IgD-negative memory B cell (primary cell): ENCODE measurements around the gene RHEBL1. TPM values are rescaled to one million over a fixed set of nuclear protein-coding genes. Genes with fewer than 3 reads are reported as not detected.
"Not testable (repeated sequence)": the region's sequence is repeated elsewhere in the genome, so short reads cannot be mapped to it uniquely, and the experiment has no call there.

Source experiments
- H3K27ac Mint-ChIP-seq, 3 donors: one replicate each; pipeline ENCODE4 v1.8.0; 2020 to 2022; ENCODE audit warnings: mild to moderate bottlenecking in 3 of 3, mixed read lengths in 3 of 3, moderate library complexity in 1 of 3
- H3K27me3 Mint-ChIP-seq: one replicate; pipeline ENCODE4 v1.8.0; 2021; ENCODE audit warnings: mixed read lengths
- H3K36me3 Mint-ChIP-seq: one replicate; pipeline ENCODE4 v1.8.0; 2020; ENCODE audit warnings: mild to moderate bottlenecking, mixed read lengths
- H3K4me1 Mint-ChIP-seq, 3 donors: one replicate each; pipeline ENCODE4 v1.8.0; 2020 to 2022; ENCODE audit warnings: mixed read lengths in 3 of 3, mild to moderate bottlenecking in 1 of 3
- H3K4me3 Mint-ChIP-seq, 4 donors: one replicate each; pipeline ENCODE4 v1.8.0; 2020 to 2022; ENCODE audit warnings: mild to moderate bottlenecking in 4 of 4, mixed read lengths in 4 of 4, moderate library complexity in 3 of 4
- H3K9me3 Mint-ChIP-seq, 3 donors: one replicate each; pipeline ENCODE4 v1.8.0; 2020 to 2021; ENCODE audit warnings: mixed read lengths in 3 of 3, mild to moderate bottlenecking in 1 of 3
- polyA plus RNA-seq: library from polyadenylated mRNA; unstranded; fragments of 300-500 nt; fragmentation: Illumina TruSeq; gene quantifications from one replicate; pipeline ENCODE4 v1.2.3, GENCODE V29; 2021

RHEBL1 gene
- polyA plus RNA-seq, 1 donor from 2014 or later: 3.2 TPM

DNA sequence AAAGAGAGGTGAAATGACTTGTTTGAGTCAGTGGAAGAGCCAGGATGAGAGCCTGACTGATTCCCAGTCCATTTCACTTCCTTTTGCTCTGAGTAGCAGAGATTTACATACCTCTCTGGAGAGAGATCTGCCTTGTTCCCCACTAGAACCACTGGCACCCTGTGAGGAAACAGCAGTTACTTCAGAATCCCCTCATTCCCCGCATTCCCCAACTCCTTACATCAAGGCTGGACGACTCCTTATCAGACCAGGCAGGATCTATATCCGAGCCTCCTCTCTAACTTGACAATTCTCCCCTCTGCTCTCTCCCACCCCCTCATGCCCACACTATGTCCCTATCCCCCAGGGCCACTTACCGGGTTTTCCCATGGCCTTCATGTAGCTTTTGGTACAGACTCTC lies 3.7 kb downstream of the RHEBL1 start:
- Mint-ChIP-seq H3K36me3 (peaks cover 2% of the 10 kb centered on the region), H3K4me3 (peak overlapping the region in 1 of 4 donors; percentile 54)

DNA sequence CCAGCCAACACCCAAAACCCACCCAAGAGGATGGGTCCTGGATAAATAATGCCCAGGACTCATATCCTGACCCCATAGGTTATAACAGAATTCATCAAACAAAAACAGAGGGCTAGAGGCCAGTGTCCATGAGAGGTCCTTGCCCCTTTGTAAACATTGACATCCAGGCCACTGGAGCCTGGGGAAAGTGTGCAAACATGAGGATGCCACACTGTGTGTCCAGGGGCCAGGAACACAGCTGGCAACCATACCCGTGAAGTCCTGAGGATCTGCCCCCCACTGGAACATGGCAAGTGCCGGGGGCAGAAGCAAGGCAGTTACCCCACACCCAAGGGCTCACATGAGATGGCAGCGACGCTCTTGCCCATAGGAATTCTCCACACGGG lies 5.0 kb downstream of the RHEBL1 start:
- Mint-ChIP-seq H3K27ac (no peak overlapping the region), H3K4me3 (peak overlapping the region in 2 of 4 donors; percentile 62 to 72), H3K4me1 (peaks cover 13 to 21% (median 19%) of the 10 kb centered on the region in 3 donors), H3K9me3 (no peaks in the 10 kb centered on the region), H3K27me3 (no peaks in the 10 kb centered on the region), H3K36me3 (peaks cover 2% of the 10 kb centered on the region)

More for the DNA sequence above, 3.7 kb downstream of the RHEBL1 start:
- H3K4me1 Mint-ChIP-seq: peaks cover 18 to 25% (median 22%) of the 10 kb centered on the region in 3 donors
- no peaks in the 10 kb centered on the region for H3K9me3 Mint-ChIP-seq
- no peaks in the 10 kb centered on the region for H3K27me3 Mint-ChIP-seq
- peak overlapping the region in 2 of 3 donors; percentile 6 to 86 for H3K27ac Mint-ChIP-seq

DNA sequence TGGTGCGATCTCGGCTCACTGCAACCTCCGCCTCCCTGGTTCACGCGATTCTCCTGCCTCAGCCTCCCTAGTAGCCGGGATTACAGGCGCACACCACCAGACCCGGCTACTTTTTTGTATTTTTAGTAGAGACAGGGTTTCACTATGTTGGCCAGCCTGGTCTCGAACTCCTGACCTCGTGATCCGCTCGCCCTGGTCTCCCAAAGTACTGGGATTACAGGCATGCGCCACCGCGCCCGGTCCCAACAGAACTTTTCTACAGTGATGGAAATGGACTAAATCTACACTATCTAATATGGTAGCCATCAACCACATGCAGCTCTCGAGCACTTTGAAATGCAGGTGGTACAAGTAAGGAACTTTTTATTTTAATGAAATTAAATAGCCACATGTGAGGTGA lies 7.9 kb downstream of the RHEBL1 start:
- Mint-ChIP-seq H3K4me3 (peak overlapping the region in 3 of 4 donors; percentile 56 to 99 (median 95)), H3K4me1 (peaks cover 30 to 34% (median 31%) of the 10 kb centered on the region in 3 donors), H3K27ac (peak overlapping the region in 1 of 3 donors; percentile 85)
- not testable (repeated sequence) for H3K27me3 Mint-ChIP-seq, H3K9me3 Mint-ChIP-seq, H3K36me3 Mint-ChIP-seq

DNA sequence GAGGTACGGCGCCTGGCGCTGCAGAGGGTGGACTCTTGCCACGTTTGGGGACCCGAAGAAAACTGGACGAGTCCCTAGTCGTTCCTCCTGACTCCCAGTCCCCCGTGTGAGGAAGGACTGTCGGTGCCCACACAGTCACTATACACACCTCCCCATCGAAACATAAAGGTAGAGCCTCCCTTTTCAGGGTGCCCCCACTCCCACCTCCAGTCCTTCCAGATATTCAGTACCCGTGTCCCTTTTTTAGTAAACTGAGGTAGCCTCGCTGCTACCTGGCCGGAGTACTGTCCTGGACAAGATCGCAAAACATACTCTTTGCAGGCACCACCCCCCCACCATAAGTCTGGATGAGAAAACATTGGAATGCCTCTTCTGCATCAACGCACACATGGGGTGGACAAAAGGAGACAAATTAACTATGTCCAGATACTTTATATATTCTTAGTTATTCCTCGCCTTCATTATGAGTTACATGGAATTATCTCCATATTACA lies 8.6 kb downstream of the RHEBL1 start:
- Mint-ChIP-seq H3K36me3 (peaks cover 2% of the 10 kb centered on the region), H3K27ac (peak overlapping the region; percentile 85 to 99 (median 99)), H3K9me3 (no peaks in the 10 kb centered on the region), H3K4me3 (peak overlapping the region; percentile 95 to 99 (median 98)), H3K27me3 (no peaks in the 10 kb centered on the region), H3K4me1 (peaks cover 37 to 41% (median 39%) of the 10 kb centered on the region in 3 donors)

DNA sequence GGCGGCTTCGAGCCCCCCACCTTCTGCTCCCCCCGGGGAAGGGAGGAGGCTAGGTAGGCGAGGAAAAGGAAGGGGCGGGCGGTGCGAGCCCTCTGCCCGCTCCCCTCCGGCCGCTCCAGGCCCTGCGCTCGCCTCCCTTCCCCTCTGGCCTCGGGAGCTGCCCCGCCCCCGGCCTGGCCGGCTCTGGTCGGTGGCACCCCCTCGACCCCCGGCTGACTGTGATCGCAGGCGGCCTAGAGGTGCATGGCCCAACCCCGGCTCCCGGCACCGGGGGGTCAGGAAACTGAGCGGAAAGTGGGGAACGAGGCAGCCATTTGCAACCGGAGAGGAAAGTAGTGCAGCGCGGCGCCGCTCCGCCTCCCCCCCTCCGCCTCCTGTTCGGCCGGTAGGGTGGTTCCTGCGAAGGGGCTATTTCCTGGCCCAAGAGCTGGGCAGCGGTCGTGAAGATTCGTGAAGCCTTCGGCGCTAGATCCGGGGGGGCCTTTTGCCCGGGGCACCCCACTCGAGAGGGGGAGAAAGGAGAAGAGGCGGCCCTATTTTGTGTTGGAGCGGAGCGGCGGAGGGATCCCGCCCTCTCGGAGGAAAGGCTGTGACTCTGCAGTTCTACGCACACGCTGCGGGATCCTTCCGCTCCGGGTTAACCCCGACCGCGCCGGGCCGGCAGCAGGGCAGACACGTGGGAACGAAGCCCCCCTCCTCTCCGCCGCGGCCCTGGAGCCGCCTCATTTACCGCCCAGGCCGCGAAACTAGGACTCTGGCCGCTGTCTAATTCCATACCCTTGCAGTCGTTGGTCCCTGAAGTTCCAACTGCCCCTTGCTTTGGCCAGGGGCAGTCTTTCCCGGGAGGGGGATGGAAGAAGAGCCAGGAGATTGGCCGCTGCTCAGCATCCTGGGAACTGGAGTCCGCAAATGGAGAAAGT lies 9.3 kb downstream of the RHEBL1 start, which contains the start of gene KMT2D:
TSS of gene KMT2D (minus strand) at position 558 of the 920 bp plus-strand sequence. CDS start 5,470 bp downstream, outside the sequence.
- peak within 1 kb of the TSS; percentile 95 to 99 (median 98) for H3K4me3 Mint-ChIP-seq

DNA sequence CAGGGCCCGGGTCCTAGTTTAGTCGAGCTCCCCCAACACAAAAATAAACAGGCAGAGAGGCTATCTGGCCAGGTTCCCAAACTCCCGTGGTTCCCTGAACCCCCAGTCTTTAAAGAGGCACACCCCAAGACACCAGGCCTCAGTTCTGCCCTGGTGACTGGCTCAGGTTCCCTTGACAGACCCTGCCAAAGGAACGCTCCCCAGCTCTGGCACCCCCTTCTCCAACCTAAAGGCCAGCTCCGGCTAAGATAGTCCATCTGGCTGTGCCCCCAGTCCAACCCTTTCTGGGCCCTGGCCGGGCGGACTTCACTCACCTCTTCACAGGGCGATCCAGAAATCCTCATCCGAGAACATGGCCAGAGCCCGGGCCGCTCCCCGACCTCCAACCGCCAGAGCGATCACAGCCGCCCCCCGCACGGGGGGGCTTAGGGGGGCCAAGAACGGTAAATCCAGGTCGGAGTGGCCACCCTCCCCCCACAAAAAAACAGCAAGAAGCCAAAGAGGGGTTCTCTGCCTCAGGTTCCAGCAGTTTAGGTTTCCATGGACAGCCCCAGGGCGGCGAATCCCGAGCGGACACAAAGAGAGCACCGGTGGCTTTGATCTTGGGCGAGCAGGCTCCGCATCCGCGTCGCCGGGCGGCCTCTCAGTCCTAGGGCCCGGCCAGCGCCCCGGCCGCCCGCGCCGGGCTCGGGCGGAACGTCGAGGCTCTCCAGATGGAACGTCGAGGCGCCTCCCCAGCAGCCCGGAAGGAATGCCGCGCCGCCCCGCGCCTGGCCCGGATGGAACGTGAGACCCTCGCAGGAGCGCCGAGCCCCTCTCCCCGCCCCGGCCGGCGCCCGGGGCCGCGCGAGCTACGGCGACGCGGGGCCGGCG lies 10.2 kb downstream of the RHEBL1 start:
- no peaks in the 10 kb centered on the region for H3K9me3 Mint-ChIP-seq
- H3K36me3 Mint-ChIP-seq: peaks cover 2% of the 10 kb centered on the region
- peak overlapping the region; percentile 30 to 98 (median 92) for H3K27ac Mint-ChIP-seq
- peak overlapping the region; percentile 47 to 97 (median 94) for H3K4me3 Mint-ChIP-seq
- H3K4me1 Mint-ChIP-seq: peaks cover 52 to 53% (median 52%) of the 10 kb centered on the region in 3 donors
- peaks cover 2% of the 10 kb centered on the region for H3K27me3 Mint-ChIP-seq

More for the DNA sequence above, 9.3 kb downstream of the RHEBL1 start, which contains the start of gene KMT2D:
- Mint-ChIP-seq H3K36me3 (peaks cover 2% of the 10 kb centered on the region), H3K4me1 (peaks cover 44 to 48% (median 45%) of the 10 kb centered on the region in 3 donors), H3K27ac (peak within 1 kb of the TSS; percentile 85 to 99 (median 99)), H3K27me3 (peaks cover 2% of the 10 kb centered on the region), H3K9me3 (no peaks in the 10 kb centered on the region)

DNA sequence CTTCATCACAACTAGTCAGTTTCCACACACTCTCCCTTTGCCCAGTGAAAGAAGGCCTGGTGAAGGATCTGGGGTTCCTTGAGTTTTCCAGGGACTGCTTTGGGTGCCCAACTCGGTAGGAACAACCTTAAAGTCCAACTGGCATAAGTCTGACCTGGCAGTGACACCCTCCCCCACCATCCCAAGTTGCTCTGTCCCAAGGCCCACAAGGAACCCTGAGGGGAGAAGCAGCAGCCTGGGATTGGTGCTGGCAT lies 10.8 kb downstream of the RHEBL1 start:
- Mint-ChIP-seq H3K4me3 (peak overlapping the region; percentile 47 to 97 (median 94)), H3K36me3 (peaks cover under 1% of the 10 kb centered on the region), H3K27me3 (peaks cover 2% of the 10 kb centered on the region), H3K27ac (peak overlapping the region; percentile 30 to 98 (median 92)), H3K4me1 (peaks cover 50 to 52% (median 50%) of the 10 kb centered on the region in 3 donors), H3K9me3 (no peaks in the 10 kb centered on the region)

DNA sequence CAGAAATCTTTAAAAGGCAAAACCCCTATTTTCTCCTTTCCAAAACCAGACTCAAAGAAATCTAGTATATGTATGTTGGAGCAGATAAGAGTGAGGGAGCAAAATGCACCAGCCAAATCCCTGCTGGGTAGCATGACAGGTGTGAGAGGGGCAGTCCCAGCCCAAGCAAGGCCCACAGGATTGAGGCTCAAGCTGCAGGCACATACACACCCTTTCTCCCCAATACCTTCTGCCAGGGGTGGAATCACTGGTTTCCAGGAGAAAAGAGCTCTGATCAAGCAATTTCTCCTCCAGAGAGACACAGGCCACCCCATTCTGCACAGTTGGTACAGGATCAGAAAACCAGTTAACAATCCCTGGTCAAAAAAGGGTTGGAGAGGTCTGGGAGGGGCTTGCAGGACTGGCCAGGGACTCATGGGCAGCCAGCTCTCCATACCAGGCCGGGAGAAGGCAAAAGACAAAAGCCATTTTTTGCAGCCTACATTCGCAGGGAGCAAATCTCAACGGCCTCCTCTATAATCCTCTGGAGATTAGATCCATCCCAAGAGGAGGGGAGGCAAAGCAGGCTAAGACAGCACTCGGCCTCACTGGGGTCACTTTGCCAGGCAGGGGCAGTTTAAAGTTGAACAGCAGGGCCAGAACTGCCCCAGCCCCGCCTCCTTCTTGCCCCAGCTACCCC lies 11.3 kb downstream of the RHEBL1 start:
- H3K4me1 Mint-ChIP-seq: peaks cover 46 to 49% (median 48%) of the 10 kb centered on the region in 3 donors
- H3K4me3 Mint-ChIP-seq: peak overlapping the region; percentile 47 to 97 (median 94)
- peaks cover 2% of the 10 kb centered on the region for H3K27me3 Mint-ChIP-seq
- no peaks in the 10 kb centered on the region for H3K9me3 Mint-ChIP-seq
- H3K27ac Mint-ChIP-seq: peak overlapping the region; percentile 30 to 98 (median 48)
- H3K36me3 Mint-ChIP-seq: no peaks in the 10 kb centered on the region

DNA sequence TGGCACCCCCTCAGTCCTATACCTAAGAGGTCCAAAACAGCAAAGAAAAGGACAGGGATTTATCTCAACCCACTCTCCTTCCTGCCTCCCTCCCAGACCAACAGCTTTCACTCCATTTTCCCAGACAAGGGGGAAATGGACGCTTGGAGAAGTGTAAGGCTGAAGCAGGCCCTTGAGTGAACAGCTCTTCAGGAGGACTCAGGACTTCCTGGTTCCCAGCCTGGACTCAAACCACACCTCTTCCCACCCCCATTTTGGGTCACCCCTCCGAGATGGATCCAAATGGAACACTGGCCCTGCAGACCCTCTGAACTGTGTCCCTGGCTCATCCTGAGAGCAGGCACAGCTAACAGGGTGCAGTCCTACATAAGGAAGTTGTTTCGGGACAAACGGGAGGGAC lies 11.9 kb downstream of the RHEBL1 start:
- Mint-ChIP-seq H3K27ac (peak overlapping the region in 2 of 3 donors; percentile 30 to 92), H3K36me3 (no peaks in the 10 kb centered on the region), H3K4me3 (peak overlapping the region; percentile 47 to 97 (median 94)), H3K27me3 (peaks cover 2% of the 10 kb centered on the region), H3K4me1 (peaks cover 46 to 49% (median 48%) of the 10 kb centered on the region in 3 donors), H3K9me3 (no peaks in the 10 kb centered on the region)

DNA sequence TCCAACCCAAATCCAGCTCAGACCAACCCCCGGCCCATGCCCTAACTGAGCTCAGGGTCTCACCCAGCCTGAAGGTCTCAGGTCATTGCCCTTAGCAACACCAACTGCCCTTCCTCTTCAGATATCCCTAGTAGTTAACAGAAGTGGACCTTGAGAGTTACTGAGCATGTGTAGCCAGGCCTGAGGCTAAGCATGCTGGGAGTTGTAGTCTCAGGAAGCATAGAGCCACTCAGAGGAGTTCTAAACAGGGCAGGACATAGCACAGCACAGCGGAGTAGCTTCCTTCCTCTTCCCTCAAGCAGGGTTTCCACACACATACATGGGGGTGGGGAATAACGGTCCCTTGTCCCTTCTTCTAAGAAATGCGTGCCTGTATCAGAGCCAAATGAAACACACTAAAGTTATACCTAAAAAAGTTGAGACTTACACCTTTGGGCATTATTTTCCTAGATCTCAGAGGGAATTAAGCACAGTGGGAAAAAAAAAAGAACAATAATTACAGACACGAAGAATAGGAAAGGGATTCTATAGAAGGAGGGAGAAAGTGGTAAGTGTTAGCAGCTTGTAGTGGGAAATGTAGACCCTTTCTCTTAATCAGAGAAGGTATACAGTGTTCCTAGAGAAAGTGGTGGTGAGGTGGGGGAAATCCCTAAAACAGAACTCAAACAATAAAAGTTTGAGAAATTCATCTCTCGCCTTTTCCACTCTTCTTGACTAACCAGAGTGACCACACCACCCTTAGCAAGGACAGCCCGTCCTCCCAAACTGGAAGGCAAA lies 13.6 kb downstream of the RHEBL1 start:
- Mint-ChIP-seq H3K4me3 (peak overlapping the region; percentile 47 to 97 (median 80)), H3K4me1 (peaks cover 41 to 48% (median 46%) of the 10 kb centered on the region in 3 donors), H3K9me3 (no peaks in the 10 kb centered on the region), H3K27ac (peak overlapping the region; percentile 30 to 92 (median 75)), H3K36me3 (no peaks in the 10 kb centered on the region), H3K27me3 (peaks cover 2% of the 10 kb centered on the region)

DNA sequence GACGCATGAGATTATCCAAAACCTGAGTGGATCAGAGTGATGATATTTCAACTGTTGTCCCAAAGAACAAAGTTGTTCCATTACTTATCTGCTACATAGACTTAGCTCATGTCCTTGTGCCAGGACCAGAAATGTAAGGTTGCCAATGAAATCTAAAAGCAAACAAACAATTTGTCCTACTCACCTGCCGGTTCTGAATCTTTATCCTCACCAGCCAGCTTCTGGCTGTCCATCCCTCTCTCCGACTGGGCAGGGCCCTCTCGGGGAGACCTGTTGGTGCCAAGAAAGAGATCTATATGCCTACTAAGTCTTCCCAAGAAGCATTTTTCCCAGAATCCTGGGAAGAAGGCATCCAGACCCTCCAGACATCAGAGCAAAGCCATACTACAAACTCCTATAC lies 14.7 kb downstream of the RHEBL1 start:
- H3K27me3 Mint-ChIP-seq: peaks cover 2% of the 10 kb centered on the region
- H3K36me3 Mint-ChIP-seq: no peaks in the 10 kb centered on the region
- H3K9me3 Mint-ChIP-seq: no peaks in the 10 kb centered on the region
- peaks cover 37 to 47% (median 46%) of the 10 kb centered on the region in 3 donors for H3K4me1 Mint-ChIP-seq
- H3K27ac Mint-ChIP-seq: peak overlapping the region in 2 of 3 donors; percentile 71 to 74
- H3K4me3 Mint-ChIP-seq: peak overlapping the region in 1 of 4 donors; percentile 12

DNA sequence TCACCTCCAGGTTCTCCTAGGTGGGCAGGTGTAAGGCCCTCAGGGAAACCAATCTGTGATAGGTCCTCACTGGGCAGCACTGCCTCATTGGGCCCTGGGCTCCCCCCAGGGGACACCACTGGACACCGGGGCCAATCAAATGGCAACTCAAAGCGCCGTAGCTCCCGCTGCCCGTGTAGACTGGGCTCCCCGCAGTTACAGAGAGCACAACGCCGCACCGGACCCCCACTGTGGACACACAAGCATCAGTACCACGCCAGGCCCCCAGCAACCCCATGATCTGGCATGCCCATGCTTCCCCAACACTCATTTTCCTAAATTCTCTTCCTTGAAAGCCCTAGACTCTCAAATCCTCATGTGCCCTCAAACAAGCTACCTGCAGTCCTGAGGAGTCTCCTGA lies 15.3 kb downstream of the RHEBL1 start:
- no peaks in the 10 kb centered on the region for H3K36me3 Mint-ChIP-seq
- peak overlapping the region in 2 of 3 donors; percentile 71 to 74 for H3K27ac Mint-ChIP-seq
- H3K4me3 Mint-ChIP-seq: no peak overlapping the region
- peaks cover 2% of the 10 kb centered on the region for H3K27me3 Mint-ChIP-seq
- no peaks in the 10 kb centered on the region for H3K9me3 Mint-ChIP-seq
- peaks cover 37 to 47% (median 46%) of the 10 kb centered on the region in 3 donors for H3K4me1 Mint-ChIP-seq

DNA sequence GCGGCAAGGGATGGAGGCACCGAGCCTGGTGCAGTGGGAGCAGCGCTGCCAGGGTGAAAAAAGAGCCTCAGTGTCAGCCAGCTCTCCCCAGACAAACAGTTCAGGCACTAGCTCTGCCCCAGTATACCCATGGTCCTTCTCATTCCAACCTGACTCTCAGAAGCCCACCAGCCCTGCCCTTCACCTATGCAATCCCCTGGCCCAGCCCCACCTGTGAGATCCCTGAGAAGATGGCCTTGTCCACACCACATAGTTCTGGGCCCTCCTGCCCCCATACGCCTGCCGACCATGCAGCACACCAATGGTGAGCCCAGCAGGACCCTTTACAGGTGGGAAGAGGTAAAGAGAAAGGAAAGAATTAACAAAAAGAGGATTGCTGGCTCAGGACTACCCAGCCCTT lies 15.7 kb downstream of the RHEBL1 start:
- peak overlapping the region in 1 of 4 donors; percentile 41 for H3K4me3 Mint-ChIP-seq
- no peaks in the 10 kb centered on the region for H3K9me3 Mint-ChIP-seq
- peaks cover 37 to 46% (median 43%) of the 10 kb centered on the region in 3 donors for H3K4me1 Mint-ChIP-seq
- peaks cover 2% of the 10 kb centered on the region for H3K27me3 Mint-ChIP-seq
- no peak overlapping the region for H3K27ac Mint-ChIP-seq
- no peaks in the 10 kb centered on the region for H3K36me3 Mint-ChIP-seq
